Measurements from ENCODE around the gene NLE1.
A peak's percentile ranks its signal among the peaks of the same experiment; 100 is the strongest.
"Not testable (repeated sequence)": the region's sequence is repeated elsewhere in the genome, so short reads cannot be mapped to it uniquely, and the experiment has no call there.

The NLE1 gene

DNA sequence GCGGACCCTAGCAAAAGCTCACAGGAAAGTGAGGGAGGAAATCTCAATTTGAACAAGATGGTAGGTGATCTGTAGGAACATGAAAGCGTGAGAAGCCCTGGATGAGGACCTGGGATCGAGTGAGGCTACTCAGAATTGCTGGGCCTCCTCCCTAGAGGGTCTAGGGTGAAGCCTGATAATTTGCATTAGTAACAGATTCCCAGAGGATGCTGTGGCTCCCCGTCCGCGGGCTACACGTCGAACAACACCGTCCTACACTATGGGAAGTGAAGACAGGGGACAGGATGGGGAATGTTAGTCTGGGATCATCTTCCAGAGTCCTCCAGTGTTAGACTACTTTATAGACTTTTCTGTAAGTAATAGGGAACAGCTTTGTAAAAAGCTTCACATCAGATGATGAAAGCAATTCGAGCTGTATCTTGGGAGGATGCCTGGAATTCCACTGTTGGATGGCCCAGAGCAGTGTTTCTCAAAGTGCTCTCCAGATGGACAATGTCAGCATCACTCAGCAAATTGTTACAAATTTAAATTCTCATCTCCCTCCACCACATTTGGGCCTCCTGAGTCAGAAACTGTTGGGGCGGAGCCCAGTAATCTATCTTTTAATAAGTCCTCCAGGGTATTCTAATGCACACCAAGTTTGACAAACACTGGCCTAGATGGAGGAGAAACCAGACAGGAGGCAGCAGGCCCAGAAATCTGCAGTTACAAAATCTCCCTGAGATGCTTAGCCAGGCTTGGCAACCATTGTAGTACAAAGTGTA, 14.2 kb downstream of the NLE1 start:
- no peak for DNase-seq

DNA sequence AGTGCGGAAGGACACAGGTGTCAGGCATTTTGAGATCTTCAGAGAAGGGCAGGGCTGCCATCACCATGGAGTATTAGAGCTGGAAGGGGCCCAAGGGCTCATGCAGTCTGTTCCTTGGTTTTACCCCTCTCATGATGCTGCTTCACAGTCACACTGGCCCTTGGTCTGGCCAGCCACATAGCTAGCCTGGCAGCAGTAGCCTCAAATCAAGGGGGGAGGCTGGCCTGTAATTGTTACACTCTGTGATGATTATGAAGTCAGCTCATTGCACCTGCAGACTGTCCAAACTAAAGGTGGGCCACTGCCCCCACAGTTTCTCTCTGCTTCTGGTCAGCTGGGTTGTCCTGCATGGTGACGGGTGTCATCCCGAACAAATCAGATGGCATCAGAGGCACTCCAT, 20.8 kb downstream of the NLE1 start, which contains the start of gene FNDC8:
Gene FNDC8 (plus strand): TSS at position 301 of the 400 bp plus-strand sequence. CDS start 79 bp downstream, at position 380.
- DNase-seq = no peak

GRCh38 chr17:35119370-35120165, 22.5 kb downstream of the NLE1 start, which contains the start of gene RAD51D:
RAD51D (minus strand) TSS chr17:35119860; CDS start chr17:35119613, 247 bp downstream.
- peak; percentile 55 for DNase-seq

DNA sequence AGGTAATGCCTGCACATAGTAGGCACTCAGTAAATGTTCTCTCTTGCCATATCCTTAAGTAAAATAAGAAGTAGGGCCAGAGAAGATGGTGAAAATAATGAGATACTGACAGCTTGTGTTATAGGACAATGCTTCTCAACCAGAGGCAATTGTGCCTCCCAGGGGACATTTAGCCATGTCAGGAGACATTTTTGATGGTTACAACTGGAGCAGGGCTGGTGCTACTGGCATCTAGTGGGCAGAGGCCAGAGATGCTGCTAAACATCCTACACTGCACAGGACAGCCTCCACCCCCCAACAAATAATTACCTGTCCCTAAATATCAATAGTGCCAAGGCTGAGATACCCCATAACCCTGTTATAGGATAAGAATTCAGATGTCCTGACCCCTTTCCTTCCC, 24.1 kb downstream of the NLE1 start:
- DNase-seq = peak; percentile 30

DNA sequence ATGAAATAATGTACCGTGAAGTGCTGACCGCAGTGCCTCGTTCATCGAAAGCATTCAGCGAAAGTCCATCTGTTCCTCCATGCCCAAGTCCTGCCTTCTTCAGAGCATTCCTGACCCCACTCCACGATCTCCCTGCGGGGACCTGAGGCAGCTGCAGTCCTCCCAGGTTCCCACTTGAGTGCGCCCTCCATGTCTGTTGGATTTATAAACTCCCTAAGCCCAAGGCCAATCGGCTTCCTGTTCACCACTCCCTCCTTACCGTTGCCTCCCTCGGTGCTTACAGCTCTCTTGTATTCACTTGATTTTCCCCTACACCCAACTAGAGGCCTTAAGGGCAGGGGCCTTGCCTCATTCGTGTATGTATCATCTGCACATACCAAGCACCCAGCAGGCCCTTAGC, 25.3 kb downstream of the NLE1 start:
- DNase-seq = no peak

GRCh38 chr17:35110791-35111190, 31.3 kb downstream of the NLE1 start:
- DNase-seq = not testable (repeated sequence)

GRCh38 chr17:35104844-35105450, 37.2 kb downstream of the NLE1 start:
- no peak for DNase-seq

- no peak for DNase-seq
Observed at GRCh38 chr17:35103271-35103670, 38.8 kb downstream of the NLE1 start.

DNA sequence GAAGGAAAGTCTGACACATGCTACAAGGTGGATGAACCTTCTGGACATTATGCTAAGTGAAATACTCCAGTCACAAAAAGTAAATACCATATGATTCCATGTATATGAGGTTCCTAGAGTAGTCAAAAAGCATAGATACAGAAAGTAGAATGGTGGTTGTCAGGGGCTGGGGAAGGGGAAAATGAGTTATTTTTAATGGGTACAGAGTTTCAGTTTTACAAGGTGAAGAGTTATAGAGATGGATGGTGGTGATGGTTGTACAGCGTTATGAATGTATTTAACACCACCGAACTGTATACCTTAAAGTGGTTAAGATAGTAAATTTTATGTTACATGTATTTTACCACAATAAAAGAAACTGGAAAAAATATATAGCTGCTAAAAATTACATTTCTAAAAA, 40.4 kb downstream of the NLE1 start:
- no peak for DNase-seq

DNA sequence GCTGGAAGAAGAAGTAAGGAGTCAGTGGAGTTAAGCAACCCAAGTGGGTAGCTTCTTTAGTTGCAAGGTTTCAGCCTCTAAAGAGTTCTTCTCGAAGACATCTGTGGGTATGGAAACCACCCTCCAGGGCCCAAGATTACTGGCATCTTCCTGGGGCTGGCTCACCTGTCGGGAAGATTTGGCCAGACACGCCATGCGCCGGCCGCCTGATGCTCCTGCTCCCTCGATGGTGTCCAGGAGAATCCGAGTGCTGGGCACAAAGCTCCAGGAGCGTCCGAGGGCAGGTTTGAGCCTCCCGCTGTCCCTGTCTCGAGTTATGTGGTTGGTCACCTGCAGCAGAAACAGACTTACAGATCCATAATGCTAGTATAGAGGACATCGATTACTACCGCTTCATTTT, 41.1 kb downstream of the NLE1 start:
- DNase-seq = no peak

- DNase-seq = no peak
Observed at GRCh38 chr17:35099908-35100307, 42.2 kb downstream of the NLE1 start.

DNA sequence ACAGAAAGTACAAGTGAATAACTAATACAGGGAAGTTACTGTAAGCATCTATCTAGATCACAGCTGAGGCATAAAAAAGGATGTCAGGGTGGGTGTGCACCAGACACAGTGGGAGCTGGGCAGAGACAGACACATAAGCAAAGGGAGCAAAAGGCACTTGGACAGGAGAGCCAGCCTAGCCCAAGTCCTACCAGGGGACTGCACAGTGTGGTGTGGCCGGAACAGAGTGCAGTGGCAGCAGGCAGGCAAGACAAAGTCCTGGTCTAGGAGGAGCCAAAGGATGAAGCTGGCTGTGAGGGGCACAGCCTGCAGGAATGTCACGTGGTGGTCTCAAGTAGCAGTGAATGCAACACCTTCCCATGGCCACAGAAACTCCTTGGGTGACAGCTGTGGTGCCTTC, 44.3 kb downstream of the NLE1 start:
- no peak for DNase-seq

GRCh38 chr17:35095741-35096140, 46.4 kb downstream of the NLE1 start:
- DNase-seq = no peak

DNA sequence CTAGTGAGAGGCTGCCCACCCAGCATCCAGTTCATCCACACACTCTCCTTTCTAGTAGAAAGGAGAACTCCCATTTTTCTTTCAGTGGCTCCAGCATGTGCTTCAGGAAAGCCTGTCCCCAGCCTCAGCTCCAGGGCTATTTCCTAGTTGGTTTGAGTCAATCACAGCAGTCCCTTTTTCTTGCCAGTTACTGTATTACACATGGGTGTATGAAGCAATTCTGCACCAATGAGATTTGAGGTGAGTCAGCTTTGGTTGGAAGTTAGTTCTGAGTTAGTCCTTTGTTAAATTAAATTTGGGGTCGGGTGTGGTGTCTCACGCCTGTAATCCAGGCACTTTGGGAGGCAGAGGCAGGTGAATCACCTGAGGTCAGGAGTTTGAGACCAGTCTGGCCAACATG, 47.2 kb downstream of the NLE1 start:
- peak; percentile 39 for DNase-seq

DNA sequence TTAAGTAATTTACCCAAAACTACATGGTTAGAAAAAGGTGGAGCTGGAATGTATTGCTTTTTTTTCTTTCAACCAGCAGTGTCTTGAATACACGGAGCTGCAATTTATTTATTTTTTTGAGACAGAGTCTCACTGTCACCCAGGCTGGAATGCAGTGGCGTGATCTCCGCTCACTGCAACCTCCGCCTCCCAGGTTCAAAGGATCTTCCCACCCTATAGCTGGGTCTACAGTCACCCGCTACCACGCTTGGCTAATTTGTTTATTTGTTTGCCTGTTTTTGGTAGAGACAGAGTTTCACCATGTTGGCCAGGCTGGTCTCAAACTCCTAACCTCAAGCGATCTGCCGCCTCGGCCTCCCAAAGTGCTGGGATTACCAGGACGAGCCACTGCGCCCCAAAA, 51.4 kb downstream of the NLE1 start:
- not testable (repeated sequence) for DNase-seq

- DNase-seq = peak; percentile 74
Observed at GRCh38 chr17:35089586-35090296, 52.4 kb downstream of the NLE1 start.

DNA sequence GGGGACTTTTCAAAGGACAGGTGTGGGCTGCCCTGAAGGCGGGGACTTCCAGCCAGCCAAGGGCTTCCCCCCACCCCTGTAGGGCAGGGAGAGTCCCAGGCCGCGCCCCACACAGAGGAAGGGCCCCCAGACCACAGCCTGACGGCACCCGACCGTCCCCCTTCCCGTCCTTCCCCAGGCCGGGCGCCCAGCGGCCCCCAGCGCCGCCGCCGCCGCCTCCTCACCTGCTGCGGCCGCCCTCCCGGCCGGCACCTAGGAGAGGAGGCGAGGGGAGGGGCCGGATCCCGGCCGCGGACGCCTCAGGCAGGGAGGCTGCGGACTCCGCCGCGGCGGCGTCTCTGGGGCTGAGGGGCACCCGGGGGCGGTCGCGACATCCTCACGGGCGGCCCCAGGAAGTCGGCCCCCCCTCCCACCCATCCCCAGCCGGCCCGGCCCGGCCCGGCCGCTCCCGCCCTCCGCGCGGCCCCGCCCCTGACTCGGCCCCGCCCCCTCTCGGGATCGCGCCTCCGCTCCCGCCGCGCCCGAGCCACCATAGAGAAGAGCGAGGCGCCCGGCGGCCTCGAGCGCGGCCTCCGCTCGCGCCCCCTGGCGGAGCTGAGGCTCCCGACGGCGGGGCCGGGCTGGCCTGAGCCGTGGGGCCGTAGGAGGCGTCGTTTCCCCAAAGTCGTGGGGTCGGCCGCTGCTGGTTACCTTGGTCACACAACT, 53.1 kb downstream of the NLE1 start:
- peak; percentile 63 for DNase-seq

DNA sequence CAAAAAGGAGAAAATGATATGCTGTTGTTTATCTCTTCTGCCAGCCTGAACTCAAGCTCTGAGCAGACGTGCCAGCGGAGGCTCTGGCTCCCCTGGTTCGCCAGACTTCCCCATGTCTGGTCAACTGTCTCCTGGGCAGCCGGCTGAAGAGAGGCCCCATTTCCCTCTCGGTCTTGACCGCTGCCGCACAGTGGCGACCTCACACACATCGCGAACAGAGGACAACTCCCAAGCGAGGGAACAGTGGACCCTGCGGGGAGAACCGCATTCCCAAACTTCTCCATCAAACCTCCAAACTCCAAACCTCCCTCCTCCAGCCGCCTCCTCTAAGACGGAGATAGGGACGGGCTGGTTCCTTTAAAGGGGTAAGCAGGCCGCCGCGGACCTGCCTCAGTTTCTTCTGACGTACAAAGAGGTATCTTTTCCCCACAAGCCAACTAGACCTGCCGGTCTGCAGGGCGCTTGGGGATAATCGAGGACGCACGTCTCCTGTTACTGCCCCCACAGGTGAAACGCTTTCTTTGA, 53.7 kb downstream of the NLE1 start:
- DNase-seq = peak; percentile 63

GRCh38 chr17:35087731-35088355, 54.3 kb downstream of the NLE1 start:
- peak; percentile 63 for DNase-seq

DNA sequence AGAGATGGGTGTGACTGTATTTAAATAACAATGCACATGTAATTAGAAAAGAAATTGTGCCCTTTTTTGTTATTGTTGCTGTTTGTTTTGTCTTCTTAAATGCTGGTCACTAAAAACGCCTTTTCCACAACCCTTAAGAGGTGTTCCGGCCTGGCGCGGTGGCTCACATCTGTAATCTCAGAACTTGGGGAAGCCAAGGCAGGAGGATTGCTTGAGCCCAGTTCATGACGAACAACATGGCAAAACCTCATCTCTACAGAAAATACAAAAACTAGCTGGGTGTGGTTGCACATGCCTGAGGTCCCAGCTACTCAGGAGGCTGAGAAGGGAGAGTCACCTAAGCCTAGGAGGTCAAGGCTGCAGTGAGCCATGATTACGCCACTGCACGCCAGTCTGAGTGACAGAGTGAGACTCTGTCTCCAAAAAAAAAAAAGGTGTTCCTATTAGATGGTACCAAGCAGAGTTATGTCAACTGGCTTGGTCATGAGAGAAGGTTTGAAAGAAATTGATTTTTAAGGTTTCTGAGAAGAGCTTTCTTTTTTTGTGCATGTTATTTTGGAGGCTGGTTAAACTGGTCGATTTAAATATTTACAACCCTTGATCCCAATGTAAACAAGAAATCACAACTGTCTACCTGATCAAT, 55.1 kb downstream of the NLE1 start:
- no peak for DNase-seq

GRCh38 chr17:35086164-35086563, 55.9 kb downstream of the NLE1 start:
- no peak for DNase-seq
